ENCODE data around the gene RINL. TPM values are rescaled to one million over a fixed set of nuclear protein-coding genes. Genes with fewer than 3 reads are reported as not detected.

The RINL gene
- total RNA-seq, 4 donors from 2014 or later = 0.95 to 3.3 (median 2.9) TPM

DNA sequence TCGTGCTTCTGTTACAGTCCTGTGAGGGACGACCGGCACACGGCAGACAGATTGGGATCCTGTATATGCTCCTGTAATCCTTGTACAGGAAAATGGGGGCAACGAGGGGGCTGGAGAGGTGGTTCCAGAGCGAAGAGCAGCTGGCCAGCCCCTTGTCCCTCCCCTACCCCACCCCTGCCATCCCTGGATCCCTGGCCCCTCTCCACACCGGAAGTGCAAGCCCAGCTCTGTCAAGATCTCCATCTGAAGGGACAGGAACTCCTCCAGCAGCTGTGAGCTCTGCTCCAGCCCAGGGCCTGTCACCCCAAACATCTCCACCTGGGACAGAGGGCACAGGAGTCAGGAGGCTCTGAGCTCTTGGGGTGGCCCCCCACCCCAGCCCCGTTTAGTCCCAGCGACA lies 39.4 kb upstream of the RINL start:
- intact Hi-C loops (cut with DNase I; ENCODE audit: low total_unique reads) (no loop called here), in situ Hi-C loops (cut with MboI; ENCODE audit: low sequenced_read_pairs in 4 of 4) (loop anchor here in 2 of 4 donors (25.0 kb wide), 1 partner anchor 180 kb away; the partner anchor contains the start of gene CAPN12 (in 2 of the 2))
- Histone ChIP-seq H3K27ac (no peak overlapping the region), H3K36me3 (peaks cover 0 to 9% of the 10 kb centered on the region in 2 donors), H3K4me3 (no peak overlapping the region), H3K9me3 (no peaks in the 10 kb centered on the region), H3K4me1 (no peaks in the 10 kb centered on the region), H3K27me3 (no peaks in the 10 kb centered on the region)
- DNase-seq (no peak), ATAC-seq (no peak)
- TF ChIP-seq, protein P1, sequence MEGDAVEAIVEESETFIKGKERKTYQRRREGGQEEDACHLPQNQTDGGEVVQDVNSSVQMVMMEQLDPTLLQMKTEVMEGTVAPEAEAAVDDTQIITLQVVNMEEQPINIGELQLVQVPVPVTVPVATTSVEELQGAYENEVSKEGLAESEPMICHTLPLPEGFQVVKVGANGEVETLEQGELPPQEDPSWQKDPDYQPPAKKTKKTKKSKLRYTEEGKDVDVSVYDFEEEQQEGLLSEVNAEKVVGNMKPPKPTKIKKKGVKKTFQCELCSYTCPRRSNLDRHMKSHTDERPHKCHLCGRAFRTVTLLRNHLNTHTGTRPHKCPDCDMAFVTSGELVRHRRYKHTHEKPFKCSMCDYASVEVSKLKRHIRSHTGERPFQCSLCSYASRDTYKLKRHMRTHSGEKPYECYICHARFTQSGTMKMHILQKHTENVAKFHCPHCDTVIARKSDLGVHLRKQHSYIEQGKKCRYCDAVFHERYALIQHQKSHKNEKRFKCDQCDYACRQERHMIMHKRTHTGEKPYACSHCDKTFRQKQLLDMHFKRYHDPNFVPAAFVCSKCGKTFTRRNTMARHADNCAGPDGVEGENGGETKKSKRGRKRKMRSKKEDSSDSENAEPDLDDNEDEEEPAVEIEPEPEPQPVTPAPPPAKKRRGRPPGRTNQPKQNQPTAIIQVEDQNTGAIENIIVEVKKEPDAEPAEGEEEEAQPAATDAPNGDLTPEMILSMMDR (IDR thresholded peaks at IDR 0.05 in 4 of 5, conservative IDR thresholded peaks at IDR 0.05 in 1 of 5) = no peak
- no peak for TF ChIP-seq POLR2A (IDR thresholded peaks at IDR 0.05)

DNA sequence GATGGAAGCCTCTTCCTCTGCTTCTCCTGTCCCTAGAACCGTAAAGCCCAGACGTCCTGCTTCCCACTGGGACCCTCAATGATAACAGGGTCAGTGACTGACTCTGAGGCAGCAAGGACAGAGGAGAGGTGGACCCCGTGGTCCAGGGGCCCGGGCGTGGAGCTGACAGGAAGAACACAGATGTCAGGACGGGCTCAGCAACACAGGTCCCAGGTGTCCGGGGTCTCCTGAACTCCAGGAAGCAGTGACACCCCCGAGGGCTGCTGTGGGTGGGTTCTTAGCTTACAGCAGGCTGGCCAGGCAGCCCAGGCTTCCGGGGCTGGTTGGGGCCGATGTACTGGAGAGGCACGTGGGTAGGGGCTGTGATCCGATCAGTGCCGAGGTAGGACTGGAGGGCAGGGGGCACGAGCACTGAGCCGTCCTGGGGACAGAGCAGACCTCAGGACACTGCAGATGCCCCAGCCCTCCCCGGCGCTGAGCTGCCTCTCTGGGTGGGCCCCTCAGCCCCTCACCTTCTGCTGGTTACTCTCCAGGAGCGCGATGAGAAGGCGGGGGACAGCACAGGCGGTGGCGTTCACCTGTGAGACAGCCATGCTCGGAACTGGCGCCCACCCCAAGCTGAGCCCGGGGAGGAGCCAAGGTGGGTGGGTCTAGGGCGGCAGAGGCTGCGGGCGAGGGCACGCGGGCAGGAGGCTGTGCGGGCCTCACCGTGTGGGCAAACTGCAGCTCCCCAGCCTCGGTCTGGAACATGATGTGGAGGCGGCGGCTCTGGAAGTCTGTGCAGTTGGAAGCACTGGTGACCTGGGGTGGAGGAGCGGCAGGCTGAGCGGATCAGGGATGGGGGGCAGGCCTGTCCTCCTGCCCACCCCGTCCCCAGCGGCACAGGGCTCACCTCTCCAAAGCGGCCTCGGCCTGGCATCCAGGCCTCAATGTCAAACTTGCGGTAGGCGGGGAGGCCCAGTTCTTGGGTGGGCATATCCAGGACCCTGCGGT lies 37.5 kb upstream of the RINL start:
- TF ChIP-seq, protein P1 (IDR thresholded peaks at IDR 0.05 in 4 of 5, conservative IDR thresholded peaks at IDR 0.05 in 1 of 5) = no peak
- H3K27me3 ChIP-seq = no peaks in the 10 kb centered on the region
- ATAC-seq = no peak
- DNase-seq = no peak
- intact Hi-C loops (cut with DNase I; ENCODE audit: low total_unique reads) (no loop called here), in situ Hi-C loops (cut with MboI; ENCODE audit: low sequenced_read_pairs in 4 of 4) (loop anchor here in 2 of 4 donors (25.0 kb wide), 1 partner anchor 178 kb away; the partner anchor contains the start of gene CAPN12 (in 2 of the 2))
- no peak overlapping the region for H3K4me3 ChIP-seq
- no peaks in the 10 kb centered on the region for H3K9me3 ChIP-seq
- H3K36me3 ChIP-seq = peaks cover 0 to 9% of the 10 kb centered on the region in 2 donors
- no peaks in the 10 kb centered on the region for H3K4me1 ChIP-seq
- no peak overlapping the region for H3K27ac ChIP-seq

- Histone ChIP-seq H3K9me3 (no peaks in the 10 kb centered on the region), H3K27me3 (no peaks in the 10 kb centered on the region), H3K4me1 (no peaks in the 10 kb centered on the region), H3K36me3 (peaks cover 0 to 9% of the 10 kb centered on the region in 2 donors), H3K4me3 (no peak overlapping the region), H3K27ac (no peak overlapping the region)
- TF ChIP-seq POLR2A (IDR thresholded peaks at IDR 0.05) = no peak
- TF ChIP-seq, protein P1 (IDR thresholded peaks at IDR 0.05 in 4 of 5, conservative IDR thresholded peaks at IDR 0.05 in 1 of 5) = no peak
- no peak for DNase-seq
- ATAC-seq = no peak
- in situ Hi-C loops (cut with MboI; ENCODE audit: low sequenced_read_pairs in 4 of 4) = loop anchor here in 2 of 4 donors (25.0 kb wide), 1 partner anchor 177 kb away; the partner anchor contains the start of gene CAPN12 (in 2 of the 2)
- intact Hi-C loops (cut with DNase I; ENCODE audit: low total_unique reads) = no loop called here
Measured at GRCh38 chr19:38913958-38914357, 35.9 kb upstream of the RINL start.

GRCh38 chr19:38912600-38913514 lies 34.8 kb upstream of the RINL start:
- Histone ChIP-seq H3K4me1 (no peaks in the 10 kb centered on the region), H3K27me3 (no peaks in the 10 kb centered on the region), H3K36me3 (peaks cover 0 to 18% of the 10 kb centered on the region in 2 donors), H3K9me3 (no peaks in the 10 kb centered on the region), H3K27ac (no peak overlapping the region), H3K4me3 (no peak overlapping the region)
- no peak for DNase-seq
- TF ChIP-seq, protein P1 (IDR thresholded peaks at IDR 0.05 in 4 of 5, conservative IDR thresholded peaks at IDR 0.05 in 1 of 5) = no peak
- TF ChIP-seq POLR2A (IDR thresholded peaks at IDR 0.05) = no peak
- intact Hi-C loops (cut with DNase I; ENCODE audit: low total_unique reads) (no loop called here), in situ Hi-C loops (cut with MboI; ENCODE audit: low sequenced_read_pairs in 4 of 4) (loop anchor here in 2 of 4 donors (25.0 kb wide), 1 partner anchor 176 kb away; the partner anchor contains the start of gene CAPN12 (in 2 of the 2))
- no peak for ATAC-seq
